CD4-positive, alpha-beta T cell treated with Interleukin-21 for 1 hour (primary cell): ENCODE results near the gene JUN.
A peak's percentile ranks its signal among the peaks of the same experiment; 100 is the strongest.

Source experiments
- DNase-seq: peaks from one replicate; pipeline ENCODE4 v3.0.0-alpha.2; 2020

JUN gene

GRCh38 chr1:58783993-58784757, at the start of gene JUN:
Gene JUN (minus strand): TSS chr1:58784047. CDS start chr1:58783070, 977 bp downstream.
- DNase-seq, result peak; percentile 100

- no peak for DNase-seq
Observed at GRCh38 chr1:58833166-58833565, 49.3 kb upstream of the JUN start.

GRCh38 chr1:58830291-58830690, 46.4 kb upstream of the JUN start:
- no peak for DNase-seq

GRCh38 chr1:58829866-58830265, 46.0 kb upstream of the JUN start:
- DNase-seq, result no peak

- no peak for DNase-seq
Observed at GRCh38 chr1:58827298-58827697, 43.5 kb upstream of the JUN start.

GRCh38 chr1:58824753-58825389, 41.0 kb upstream of the JUN start:
- no peak for DNase-seq

- no peak for DNase-seq
Observed at GRCh38 chr1:58823481-58824010, 39.7 kb upstream of the JUN start.

GRCh38 chr1:58821309-58821708, 37.5 kb upstream of the JUN start:
- DNase-seq, result no peak

GRCh38 chr1:58818976-58819375, 35.1 kb upstream of the JUN start:
- no peak for DNase-seq

- DNase-seq, result no peak
Observed at GRCh38 chr1:58818075-58818474, 34.2 kb upstream of the JUN start.

- no peak for DNase-seq
Observed at GRCh38 chr1:58816747-58817221, 32.9 kb upstream of the JUN start.

GRCh38 chr1:58816072-58816746, 32.4 kb upstream of the JUN start:
- peak; percentile 82 for DNase-seq

GRCh38 chr1:58815686-58816071, 31.8 kb upstream of the JUN start:
- peak; percentile 12 for DNase-seq

GRCh38 chr1:58815069-58815685, 31.3 kb upstream of the JUN start:
- DNase-seq, result peak; percentile 69

- DNase-seq, result no peak
Observed at GRCh38 chr1:58814251-58815068, 30.6 kb upstream of the JUN start.

- DNase-seq, result no peak
Observed at GRCh38 chr1:58813801-58814200, 30.0 kb upstream of the JUN start.

- DNase-seq, result no peak
Observed at GRCh38 chr1:58813361-58813760, 29.5 kb upstream of the JUN start.

- DNase-seq, result peak; percentile 81
Observed at GRCh38 chr1:58812926-58813325, 29.1 kb upstream of the JUN start.

GRCh38 chr1:58812468-58812867, 28.6 kb upstream of the JUN start:
- peak; percentile 12 for DNase-seq

GRCh38 chr1:58811303-58811702, 27.5 kb upstream of the JUN start:
- DNase-seq, result no peak

- DNase-seq, result no peak
Observed at GRCh38 chr1:58809325-58810010, 25.6 kb upstream of the JUN start.

GRCh38 chr1:58808077-58808476, 24.2 kb upstream of the JUN start:
- no peak for DNase-seq
